Lung (tissue), 12 donors: ENCODE measurements around the gene WTAP. TPM values are rescaled to one million over a fixed set of nuclear protein-coding genes. Genes with fewer than 3 reads are reported as not detected.

Source experiments
- ATAC-seq: fragments of 200-7000 bp; cut with Tn5 transposase; one replicate; pipeline ENCODE4 v1.9.1; 2020; ENCODE audit warnings: moderate number of reproducible peaks; ENCODE audit not compliant: insufficient read depth, low FRiP score
- DNase-seq, 3 donors: peaks; one replicate each; pipeline ENCODE4 v3.0.0-alpha.2; 2013 to 2017
- H3K27ac ChIP-seq, 2 donors: one replicate each; pipeline ENCODE4 v1.5.1; 2013; ENCODE audit warnings: mild to moderate bottlenecking in 2 of 2, moderate library complexity in 2 of 2, control low read depth in 1 of 2, inconsistent platforms in 1 of 2, low read depth in 1 of 2, low read length in 1 of 2
- H3K27me3 ChIP-seq, 3 donors: one replicate each; pipeline ENCODE4 v1.5.1; 2013; ENCODE audit warnings: low read length in 2 of 3; ENCODE audit not compliant: control insufficient read depth in 3 of 3, insufficient read depth in 3 of 3
- H3K36me3 ChIP-seq, 4 donors: one replicate each; pipeline ENCODE4 v1.5.1; 2013; ENCODE audit warnings: low read length in 4 of 4, mild to moderate bottlenecking in 1 of 4, moderate library complexity in 1 of 4; ENCODE audit not compliant: control insufficient read depth in 4 of 4, insufficient read depth in 4 of 4
- H3K4me1 ChIP-seq, 5 donors: one replicate each; pipeline ENCODE4 v1.5.1; 2013; ENCODE audit warnings: low read length in 5 of 5, mild to moderate bottlenecking in 2 of 5, moderate library complexity in 1 of 5; ENCODE audit not compliant: control insufficient read depth in 5 of 5, insufficient read depth in 5 of 5
- H3K4me3 ChIP-seq: one replicate; pipeline ENCODE4 v1.5.1; 2013; ENCODE audit warnings: mild to moderate bottlenecking, control low read depth, moderate library complexity
- H3K9ac ChIP-seq, 2 donors: one replicate each; pipeline ENCODE4 v1.5.1; 2013; ENCODE audit warnings: low read length in 2 of 2, control low read depth in 1 of 2; ENCODE audit not compliant: insufficient read depth in 1 of 2
- H3K9me3 ChIP-seq, 4 donors: one replicate each; pipeline ENCODE4 v1.5.1; 2013; ENCODE audit warnings: low read length in 3 of 4, mild to moderate bottlenecking in 1 of 4, moderate library complexity in 1 of 4; ENCODE audit not compliant: control insufficient read depth in 4 of 4, insufficient read depth in 3 of 4
- WGBS, 2 donors: extraction: QIAGEN DNeasy Blood & Tissue Kit; methylation state at CpG; one replicate each; pipeline ENCODE4 v1.1.7; 2013; 5-methylcytosine and 5-hydroxymethylcytosine counted together
- polyA plus RNA-seq, 2 donors: library from polyadenylated mRNA; stranded (reverse); fragments of 200-250 nt; gene quantifications; one replicate each; pipeline ENCODE4 v1.2.1, GENCODE V29; 2013
- total RNA-seq, 2 donors: library from RNA; depleted of rRNA in 1 of 2; stranded (reverse); fragments of >200 nt in 1 of 2; gene quantifications; one replicate each; pipeline ENCODE4 v1.2.1, GENCODE V29; 2014 to 2021
- TF ChIP-seq, protein P1 (sequence below): IDR thresholded peaks from 2 replicates; pipeline ENCODE4 v1.5.1; 2012; ENCODE audit warnings: mild to moderate bottlenecking; ENCODE audit errors: control extremely low read depth, extremely low read depth
- donor health status: control.
- donor health status: control.
- donor health status: Bipolar disorder and iron deficiency.
- donor health status: healthy.
- donor health status: DM: yes; HTN: yes; CAD: no.

The WTAP gene
- total and polyA plus RNA-seq, 4 donors, result 70.8 to 145 (median 113) TPM

DNA sequence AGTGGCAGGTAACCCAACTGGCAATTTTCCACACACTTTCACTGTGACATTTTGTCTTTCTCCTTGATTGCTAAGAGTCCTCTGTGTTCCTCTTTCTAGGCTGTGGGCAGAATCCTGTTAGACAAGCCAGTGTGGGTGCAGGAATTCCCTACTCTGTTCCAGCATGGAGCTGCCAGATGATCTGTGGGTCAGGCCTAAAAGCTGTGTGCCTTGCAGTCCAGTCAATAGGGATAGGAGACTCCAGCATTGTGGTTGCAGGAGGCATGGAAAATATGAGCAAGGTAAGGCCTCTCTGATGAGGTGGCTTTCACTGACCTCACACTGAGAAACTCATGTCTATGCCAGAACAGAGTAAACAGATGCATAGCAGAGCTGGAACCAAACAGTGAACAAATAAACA is 39.6 kb downstream of the WTAP start:
- Histone ChIP-seq H3K9me3 (no peaks in the 10 kb centered on the region), H3K27me3 (no peaks in the 10 kb centered on the region), H3K27ac (no peak overlapping the region), H3K36me3 (peaks cover 18 to 39% (median 25%) of the 10 kb centered on the region in 4 donors), H3K4me3 (no peak overlapping the region), H3K9ac (no peak overlapping the region), H3K4me1 (peaks cover 0 to 7% (median 0%) of the 10 kb centered on the region in 5 donors)
- ATAC-seq, result no peak
- TF ChIP-seq, protein P1, sequence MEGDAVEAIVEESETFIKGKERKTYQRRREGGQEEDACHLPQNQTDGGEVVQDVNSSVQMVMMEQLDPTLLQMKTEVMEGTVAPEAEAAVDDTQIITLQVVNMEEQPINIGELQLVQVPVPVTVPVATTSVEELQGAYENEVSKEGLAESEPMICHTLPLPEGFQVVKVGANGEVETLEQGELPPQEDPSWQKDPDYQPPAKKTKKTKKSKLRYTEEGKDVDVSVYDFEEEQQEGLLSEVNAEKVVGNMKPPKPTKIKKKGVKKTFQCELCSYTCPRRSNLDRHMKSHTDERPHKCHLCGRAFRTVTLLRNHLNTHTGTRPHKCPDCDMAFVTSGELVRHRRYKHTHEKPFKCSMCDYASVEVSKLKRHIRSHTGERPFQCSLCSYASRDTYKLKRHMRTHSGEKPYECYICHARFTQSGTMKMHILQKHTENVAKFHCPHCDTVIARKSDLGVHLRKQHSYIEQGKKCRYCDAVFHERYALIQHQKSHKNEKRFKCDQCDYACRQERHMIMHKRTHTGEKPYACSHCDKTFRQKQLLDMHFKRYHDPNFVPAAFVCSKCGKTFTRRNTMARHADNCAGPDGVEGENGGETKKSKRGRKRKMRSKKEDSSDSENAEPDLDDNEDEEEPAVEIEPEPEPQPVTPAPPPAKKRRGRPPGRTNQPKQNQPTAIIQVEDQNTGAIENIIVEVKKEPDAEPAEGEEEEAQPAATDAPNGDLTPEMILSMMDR, result no peak
- DNase-seq, result no peak

DNA sequence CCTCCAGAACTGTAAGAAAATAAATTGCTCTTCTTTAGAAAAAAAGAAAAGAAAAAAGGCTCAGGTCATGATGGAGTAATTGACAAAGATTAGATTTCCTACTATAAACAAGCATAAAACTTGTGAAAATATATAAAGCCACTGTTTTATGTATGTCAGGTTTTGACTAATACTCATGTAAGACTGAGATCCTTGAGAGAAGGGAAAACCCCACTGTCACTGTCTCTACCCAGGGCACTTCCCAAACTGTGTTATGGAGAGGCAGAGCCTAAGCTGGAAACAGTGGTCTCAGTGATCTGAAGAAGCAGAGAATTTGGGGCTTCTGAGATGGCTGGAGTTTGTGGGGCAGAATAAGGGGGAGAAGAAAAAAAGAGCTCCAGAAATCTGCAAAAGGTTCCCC is 42.2 kb downstream of the WTAP start:
- TF ChIP-seq, protein P1, result no peak

DNA sequence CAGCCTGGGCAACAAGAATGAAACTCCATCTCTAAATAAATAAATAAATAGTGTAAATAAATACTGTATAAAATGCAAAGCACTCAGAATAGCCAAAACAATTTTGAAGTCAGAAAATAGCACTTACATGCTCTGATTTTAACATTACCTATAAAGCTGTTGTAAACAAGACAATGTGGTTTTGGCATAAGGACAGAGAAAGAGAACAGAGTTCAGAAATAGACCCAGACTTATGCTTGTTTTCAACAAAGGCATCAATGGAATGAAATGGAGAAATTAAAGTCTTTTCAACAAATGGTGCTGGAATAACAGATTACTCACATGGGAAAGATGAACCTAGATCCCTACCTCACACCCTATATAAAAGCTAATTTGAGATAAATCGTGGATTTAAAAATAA is 44.9 kb downstream of the WTAP start:
- H3K9ac ChIP-seq, result no peak overlapping the region
- no peak overlapping the region for H3K27ac ChIP-seq
- TF ChIP-seq, protein P1, result no peak
- no peak for ATAC-seq
- 0 to 43% methylated on average over 1 of the region's 1 CpG for WGBS, 2 donors
- peaks cover 12 to 45% (median 21%) of the 10 kb centered on the region in 4 donors for H3K36me3 ChIP-seq
- no peak overlapping the region for H3K4me3 ChIP-seq
- peaks cover 0 to 3% (median 0%) of the 10 kb centered on the region in 4 donors for H3K9me3 ChIP-seq
- DNase-seq, result no peak
- no peaks in the 10 kb centered on the region for H3K27me3 ChIP-seq
- H3K4me1 ChIP-seq, result no peaks in the 10 kb centered on the region

More for the DNA sequence above, 42.2 kb downstream of the WTAP start:
- Histone ChIP-seq H3K9me3 (peaks cover 0 to 3% (median 0%) of the 10 kb centered on the region in 4 donors), H3K27ac (no peak overlapping the region), H3K9ac (no peak overlapping the region), H3K4me1 (no peaks in the 10 kb centered on the region), H3K4me3 (no peak overlapping the region), H3K27me3 (no peaks in the 10 kb centered on the region), H3K36me3 (peaks cover 14 to 38% (median 23%) of the 10 kb centered on the region in 4 donors)
- DNase-seq, result no peak
- ATAC-seq, result no peak

DNA sequence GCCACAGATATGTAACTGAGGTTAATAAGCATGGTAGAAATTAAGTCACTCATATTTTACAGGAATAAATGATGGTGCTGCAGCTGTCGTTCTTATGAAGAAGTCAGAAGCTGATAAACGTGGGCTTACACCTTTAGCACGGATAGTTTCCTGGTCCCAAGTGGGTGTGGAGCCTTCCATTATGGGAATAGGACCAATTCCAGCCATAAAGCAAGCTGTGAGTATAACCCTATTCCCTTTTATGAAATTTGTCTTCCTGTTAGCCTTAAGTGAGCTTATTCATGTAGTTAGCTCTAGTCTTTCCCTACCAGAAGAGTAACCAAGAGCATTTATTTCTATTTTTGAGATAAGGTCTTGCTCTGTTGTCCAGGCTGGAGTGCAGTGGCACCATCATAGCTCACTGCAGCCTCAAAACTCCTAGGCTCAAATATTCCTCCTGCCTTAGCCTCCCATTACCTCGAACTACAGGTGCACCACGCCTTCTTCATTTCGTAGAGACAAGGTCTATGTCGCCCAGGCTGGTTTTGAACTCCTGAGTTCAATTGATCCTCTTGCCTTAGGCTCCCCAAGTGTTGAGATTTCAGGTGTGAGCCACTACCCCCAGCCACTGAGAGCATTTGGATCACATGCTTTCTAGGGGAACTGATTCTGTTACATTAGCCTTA is 50.1 kb downstream of the WTAP start:
- Histone ChIP-seq H3K9ac (no peak overlapping the region), H3K36me3 (peaks cover 10 to 53% (median 22%) of the 10 kb centered on the region in 4 donors), H3K27ac (no peak overlapping the region), H3K9me3 (peaks cover 0 to 3% (median 0%) of the 10 kb centered on the region in 4 donors), H3K4me1 (no peaks in the 10 kb centered on the region), H3K4me3 (no peak overlapping the region), H3K27me3 (no peaks in the 10 kb centered on the region)
- DNase-seq, result no peak
- no peak for ATAC-seq
- 87 to 91% methylated on average over 7 of the region's 7 CpGs for WGBS, 2 donors
- TF ChIP-seq, protein P1, result no peak
